Spinal cord (tissue), 10 donors: ENCODE results near the gene PNKP. TPM values are rescaled to one million over a fixed set of nuclear protein-coding genes. Genes with fewer than 3 reads are reported as not detected.
"Not testable (repeated sequence)": the region's sequence is repeated elsewhere in the genome, so short reads cannot be mapped to it uniquely, and the experiment has no call there.

ENCODE experiments used
- DNase-seq, 6 donors: peaks; one replicate each; pipeline versions ENCODE4 v3.0.0 to v3.0.0-alpha.2; 2013 to 2015; ENCODE audit warnings: low spot score in 6 of 6, low read depth in 4 of 6
- H3K27ac ChIP-seq: one replicate; pipeline ENCODE4 v1.5.1; 2013; ENCODE audit warnings: low read depth, low read length, control low read depth
- H3K27me3 ChIP-seq: one replicate; pipeline ENCODE4 v1.6.1; 2013; ENCODE audit warnings: low read length; ENCODE audit not compliant: control insufficient read depth, insufficient read depth
- H3K36me3 ChIP-seq: one replicate; pipeline ENCODE4 v1.6.1; 2013; ENCODE audit warnings: low read length; ENCODE audit not compliant: control insufficient read depth, insufficient read depth
- H3K4me1 ChIP-seq: one replicate; pipeline ENCODE4 v1.6.1; 2013; ENCODE audit warnings: low read length; ENCODE audit not compliant: control insufficient read depth, insufficient read depth
- H3K4me3 ChIP-seq: one replicate; pipeline ENCODE4 v1.5.1; 2013; ENCODE audit warnings: low read depth, low read length, control low read depth
- H3K9me3 ChIP-seq: one replicate; pipeline ENCODE4 v1.6.1; 2013; ENCODE audit warnings: low read length; ENCODE audit not compliant: control insufficient read depth, insufficient read depth
- WGBS: methylation state at CpG from one replicate; pipeline ENCODE4 v1.1.5; 2013; ENCODE audit warnings: missing lambda C conversion rate; ENCODE audit not compliant: insufficient coverage; 5-methylcytosine and 5-hydroxymethylcytosine counted together
- polyA plus RNA-seq, 2 donors: library from polyadenylated mRNA; unstranded; fragments of 120-200 nt; gene quantifications; one replicate each; pipeline ENCODE4 v1.2.1, GENCODE V29; 2013; ENCODE audit not compliant: insufficient read length in 2 of 2
- total RNA-seq, 2 donors: library from RNA; depleted of rRNA in 1 of 2; stranded (reverse); fragments of 120-200 nt in 1 of 2; fragments of >200 nt in 1 of 2; gene quantifications; one replicate each; pipeline versions ENCODE4 v1.2.3 to v1.2.4, GENCODE V29; 2013 to 2014
- donor health status: healthy.

The PNKP gene
- total and polyA plus RNA-seq, 4 donors, result 22.2 to 87.1 (median 50.3) TPM

- Histone ChIP-seq H3K9me3 (no peaks in the 10 kb centered on the region), H3K4me3 (no peak overlapping the region), H3K36me3 (peaks cover 89% of the 10 kb centered on the region), H3K27me3 (no peaks in the 10 kb centered on the region), H3K4me1 (no peaks in the 10 kb centered on the region), H3K27ac (no peak overlapping the region)
- WGBS, result 84% methylated on average over 14 of the region's 14 CpGs
- no peak for DNase-seq
Observed at GRCh38 chr19:49827034-49827433, 40.3 kb downstream of the PNKP start.

DNA sequence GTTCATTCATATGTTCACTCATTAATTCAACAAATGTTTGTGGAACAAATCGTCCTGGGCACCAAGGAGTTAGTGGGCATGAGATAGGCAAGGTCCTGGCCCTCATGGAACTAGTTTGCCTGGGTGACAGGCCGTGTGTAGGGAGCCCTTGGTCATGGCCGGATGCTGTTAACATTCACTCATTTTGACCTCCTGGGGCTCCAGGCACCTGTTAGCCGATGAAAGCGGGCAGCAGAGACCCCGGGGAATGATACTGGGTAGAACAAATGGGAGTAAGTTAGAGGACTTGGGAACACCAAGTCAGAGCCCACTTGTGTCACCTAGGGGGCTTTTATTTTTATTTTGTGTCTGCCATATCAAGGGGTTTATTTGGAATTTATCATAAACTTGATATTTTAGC is 42.7 kb downstream of the PNKP start:
- H3K27me3 ChIP-seq, result no peaks in the 10 kb centered on the region
- H3K27ac ChIP-seq, result no peak overlapping the region
- DNase-seq, result no peak
- H3K4me3 ChIP-seq, result no peak overlapping the region
- H3K9me3 ChIP-seq, result no peaks in the 10 kb centered on the region
- H3K36me3 ChIP-seq, result peaks cover 73% of the 10 kb centered on the region
- WGBS, result 90% methylated on average over 6 of the region's 6 CpGs
- peaks cover 5% of the 10 kb centered on the region for H3K4me1 ChIP-seq

DNA sequence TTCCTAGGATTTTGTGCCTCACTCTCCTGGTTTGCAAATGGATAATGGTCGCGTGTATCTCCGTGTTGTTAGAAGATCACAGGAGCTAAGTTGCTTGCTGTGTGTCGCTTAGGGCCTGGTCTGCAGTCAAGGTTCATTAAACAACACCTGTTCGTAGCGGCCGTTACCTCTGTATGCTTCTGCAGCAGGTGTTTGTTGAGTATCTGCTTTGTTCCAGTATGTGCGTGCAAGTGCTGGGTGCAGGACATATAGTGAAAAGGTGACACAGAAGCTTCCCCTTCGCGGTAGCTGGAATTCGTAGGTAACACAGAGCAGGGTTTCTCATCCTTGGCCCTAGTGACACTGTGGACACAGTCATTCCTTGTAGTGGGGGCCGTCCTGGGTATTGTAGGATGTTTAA is 43.9 kb downstream of the PNKP start:
- 96% methylated on average over 11 of the region's 12 CpGs for WGBS
- Histone ChIP-seq H3K4me3 (no peak overlapping the region), H3K27me3 (no peaks in the 10 kb centered on the region), H3K4me1 (peaks cover 16% of the 10 kb centered on the region), H3K9me3 (no peaks in the 10 kb centered on the region), H3K36me3 (peaks cover 62% of the 10 kb centered on the region), H3K27ac (no peak overlapping the region)
- DNase-seq, result no peak

- Histone ChIP-seq H3K27me3 (no peaks in the 10 kb centered on the region), H3K36me3 (peaks cover 35% of the 10 kb centered on the region), H3K4me3 (no peak overlapping the region), H3K27ac (no peak overlapping the region), H3K4me1 (peaks cover 22% of the 10 kb centered on the region), H3K9me3 (no peaks in the 10 kb centered on the region)
- no peak for DNase-seq
- 42% methylated on average over 8 of the region's 10 CpGs for WGBS
Observed at GRCh38 chr19:49820125-49820524, 47.3 kb downstream of the PNKP start.

- not testable (repeated sequence) for DNase-seq, H3K27me3 ChIP-seq, H3K9me3 ChIP-seq, H3K27ac ChIP-seq
- Histone ChIP-seq H3K4me1 (peaks cover 22% of the 10 kb centered on the region), H3K4me3 (peak overlapping the region; percentile 94), H3K36me3 (peaks cover 34% of the 10 kb centered on the region)
- WGBS, result 64% methylated on average over 2 of the region's 7 CpGs
Observed at GRCh38 chr19:49819452-49820115, 47.8 kb downstream of the PNKP start.

DNA sequence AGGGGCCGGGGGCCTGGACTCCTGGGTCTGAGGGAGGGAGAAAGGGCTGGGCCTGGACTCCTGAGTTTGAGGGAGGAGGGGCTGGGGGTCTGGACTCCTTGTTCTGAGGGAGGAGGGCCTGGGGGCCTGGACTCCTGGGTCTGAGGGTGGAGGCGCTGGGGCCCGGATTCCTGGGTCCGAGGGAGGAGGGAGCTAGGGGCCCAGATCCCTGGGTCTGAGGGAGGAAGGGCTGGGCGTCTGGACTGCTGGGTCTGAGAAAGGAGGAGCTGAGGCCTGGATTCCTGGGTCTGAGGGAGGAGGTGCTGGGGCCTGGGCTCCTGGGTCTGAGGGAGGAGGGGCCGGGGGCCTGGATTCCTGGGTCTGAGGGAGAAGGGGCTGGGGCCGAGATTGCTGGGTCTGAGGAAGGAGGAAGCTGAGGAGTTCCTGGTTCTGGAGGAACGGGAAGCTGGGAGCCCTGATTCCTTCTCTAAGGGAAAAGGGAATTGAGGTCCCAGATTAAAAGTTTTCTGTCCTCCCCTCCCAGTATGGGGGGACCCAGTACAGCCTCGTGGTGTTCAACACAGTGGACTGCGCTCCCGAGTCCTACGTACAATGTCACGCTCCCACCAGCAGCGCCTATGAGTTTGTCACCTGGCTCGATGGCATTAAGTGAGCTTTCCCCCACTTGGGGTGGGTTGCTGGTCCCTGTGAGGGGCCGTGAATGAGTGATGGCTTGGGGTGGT is 48.6 kb downstream of the PNKP start:
- 29% methylated on average over 15 of the region's 16 CpGs for WGBS
- Histone ChIP-seq H3K27me3 (no peaks in the 10 kb centered on the region), H3K36me3 (peaks cover 26% of the 10 kb centered on the region), H3K27ac (peak overlapping the region; percentile 100), H3K4me3 (peak overlapping the region; percentile 94), H3K4me1 (peaks cover 22% of the 10 kb centered on the region), H3K9me3 (no peaks in the 10 kb centered on the region)
- no peak for DNase-seq

DNA sequence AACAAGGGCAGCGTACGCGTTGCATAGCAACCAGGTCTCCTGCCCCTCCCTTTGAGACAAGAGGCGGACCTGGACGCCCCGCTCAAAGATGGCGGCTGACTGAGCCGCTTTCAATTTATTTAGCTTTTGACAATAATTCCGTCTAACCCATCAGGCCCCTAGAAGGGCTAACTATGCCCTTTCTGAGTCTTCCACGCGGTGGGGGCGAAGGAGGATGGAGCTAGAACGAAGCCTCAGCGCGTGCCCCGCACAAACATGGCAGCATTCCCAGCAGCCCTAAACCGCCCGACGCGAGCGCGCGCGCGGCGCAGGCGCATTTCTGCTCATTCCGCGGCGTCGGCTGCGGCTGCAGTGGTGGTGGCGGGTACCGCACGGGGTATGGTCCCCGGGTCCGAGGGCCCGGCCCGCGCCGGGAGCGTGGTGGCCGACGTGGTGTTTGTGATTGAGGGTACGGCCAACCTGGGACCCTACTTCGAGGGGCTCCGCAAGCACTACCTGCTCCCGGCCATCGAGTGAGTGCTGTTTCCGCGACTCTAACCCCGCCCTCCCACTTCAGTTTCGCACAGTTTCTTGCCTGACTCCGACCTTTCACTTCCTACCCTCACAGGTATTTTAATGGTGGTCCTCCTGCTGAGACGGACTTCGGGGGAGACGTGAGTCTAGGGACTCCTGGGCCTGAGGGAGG is 49.3 kb downstream of the PNKP start, which contains the start of gene MED25:
Gene MED25 (plus strand): TSS at position 326 of the 685 bp plus-strand sequence. CDS start 53 bp downstream, at position 379.
- Histone ChIP-seq H3K27ac (peak within 1 kb of the TSS; percentile 100), H3K4me3 (peak within 1 kb of the TSS; percentile 94), H3K36me3 (peaks cover 20% of the 10 kb centered on the region), H3K4me1 (peaks cover 22% of the 10 kb centered on the region), H3K27me3 (no peaks in the 10 kb centered on the region), H3K9me3 (no peaks in the 10 kb centered on the region)
- WGBS, result 0% methylated on average over 55 of the region's 57 CpGs
- DNase-seq, result peak; percentile 83 to 98 (median 92)

DNA sequence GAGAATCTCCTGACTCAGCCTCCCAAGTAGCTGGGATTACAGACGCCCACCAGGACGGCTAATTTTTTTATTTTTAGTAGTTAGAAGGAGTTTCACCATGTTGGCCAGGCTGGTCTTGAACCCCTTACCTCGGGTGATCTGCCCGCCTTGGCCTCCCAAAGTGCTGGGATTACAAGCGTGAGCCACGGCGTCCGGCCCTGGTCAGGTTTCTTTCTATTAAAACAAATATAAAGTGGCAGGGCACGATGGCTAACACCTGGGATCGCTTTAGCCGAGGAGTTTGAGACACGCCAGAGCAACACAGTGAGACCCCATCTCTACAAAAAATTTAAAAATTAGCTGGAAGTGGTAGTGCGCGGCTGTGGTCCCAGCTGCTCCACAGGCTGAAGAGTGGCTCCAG is 50.8 kb downstream of the PNKP start:
- Histone ChIP-seq H3K4me3 (no peak overlapping the region), H3K4me1 (peaks cover 30% of the 10 kb centered on the region), H3K9me3 (no peaks in the 10 kb centered on the region), H3K27me3 (no peaks in the 10 kb centered on the region), H3K27ac (peak overlapping the region; percentile 100), H3K36me3 (peaks cover 11% of the 10 kb centered on the region)
- no CpG with 5 or more reads among the region's 14 CpGs for WGBS
- DNase-seq, result no peak

DNA sequence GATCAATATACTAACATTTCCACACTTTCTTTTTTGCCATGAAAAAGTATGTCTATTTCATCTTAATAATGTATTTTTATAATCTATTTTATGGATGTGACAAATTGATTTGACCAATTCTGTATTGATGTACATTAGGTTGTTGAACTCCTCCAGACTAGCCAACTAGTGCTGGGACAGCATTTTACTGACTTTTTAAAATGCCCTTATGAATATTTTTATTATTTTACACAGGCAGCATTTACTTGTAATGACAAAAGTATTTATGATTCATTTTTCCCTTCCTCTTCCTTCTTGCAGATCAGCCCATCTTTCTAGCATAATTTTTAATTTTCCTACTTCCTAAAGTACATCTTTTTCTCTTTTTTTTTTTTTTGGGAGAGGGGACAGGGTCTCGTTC is 53.4 kb downstream of the PNKP start:
- Histone ChIP-seq H3K4me1 (peaks cover 35% of the 10 kb centered on the region), H3K4me3 (peak overlapping the region; percentile 94), H3K27me3 (no peaks in the 10 kb centered on the region), H3K9me3 (no peaks in the 10 kb centered on the region), H3K27ac (peak overlapping the region; percentile 98), H3K36me3 (peaks cover 3% of the 10 kb centered on the region)
- peak in 1 of 6 donors; percentile 27 for DNase-seq
- 60% methylated on average over 1 of the region's 1 CpG for WGBS
